NCI-H2196 (cell line): ENCODE data around the gene MACC1.
"Not testable (repeated sequence)": the region's sequence is repeated elsewhere in the genome, so short reads cannot be mapped to it uniquely, and the experiment has no call there.

Source experiments
- DNase-seq: peaks from one replicate; lab custom pipeline; 2025; ENCODE audit not compliant: unreplicated experiment; lab: John Stamatoyannopoulos, UW

Gene MACC1

GRCh38 chr7:20208651-20209307, 8.4 kb downstream of the MACC1 start:
- DNase-seq: no peak

DNA sequence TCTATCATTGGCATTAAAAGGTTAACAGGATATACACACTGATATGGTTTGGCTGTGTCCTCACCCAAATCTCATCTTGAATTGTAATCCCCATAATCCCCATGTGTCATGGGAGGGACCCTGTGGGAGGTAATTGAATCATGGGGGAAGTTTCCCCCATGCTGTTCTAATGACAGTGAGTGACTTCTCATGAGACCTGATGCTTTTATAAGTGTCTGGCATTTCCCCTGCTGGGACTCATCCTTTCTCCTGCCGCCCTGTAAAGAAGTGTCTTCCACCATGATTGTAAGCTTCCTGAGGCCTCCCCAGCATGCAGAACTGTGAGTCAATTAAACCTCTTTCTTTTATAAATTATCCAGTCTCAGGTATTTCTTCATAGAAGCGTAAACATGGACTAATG, 9.4 kb downstream of the MACC1 start:
- DNase-seq: not testable (repeated sequence)

GRCh38 chr7:20206104-20206896, 10.9 kb downstream of the MACC1 start:
- DNase-seq: no peak

GRCh38 chr7:20203316-20203715, 13.9 kb downstream of the MACC1 start:
- DNase-seq: no peak

GRCh38 chr7:20201380-20201779, 15.8 kb downstream of the MACC1 start:
- DNase-seq: no peak

DNA sequence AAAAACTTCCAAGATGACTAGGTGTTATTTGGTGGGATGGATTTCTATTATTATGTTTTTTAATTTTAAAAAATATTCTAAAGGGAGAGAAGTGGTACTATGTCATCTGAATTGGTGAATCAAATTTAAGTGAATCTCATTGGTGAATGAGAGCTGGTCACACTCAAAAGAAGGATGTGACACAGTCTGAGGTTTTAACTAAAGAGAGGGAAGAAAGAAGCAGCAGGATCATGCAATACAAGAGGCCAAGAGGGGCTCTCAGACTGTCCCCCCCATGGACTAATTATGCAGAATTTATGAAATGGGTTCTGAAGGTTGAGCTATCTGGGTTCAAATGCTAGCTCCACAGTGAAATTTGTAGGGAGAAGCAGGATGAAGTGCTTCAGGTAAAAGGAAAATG, 16.2 kb downstream of the MACC1 start:
- DNase-seq: no peak

GRCh38 chr7:20200361-20200760, 16.8 kb downstream of the MACC1 start:
- DNase-seq: no peak

- peak; percentile 83 for DNase-seq
These were observed 18.0 kb downstream of the MACC1 start for GRCh38 chr7:20199015-20199737.

DNA sequence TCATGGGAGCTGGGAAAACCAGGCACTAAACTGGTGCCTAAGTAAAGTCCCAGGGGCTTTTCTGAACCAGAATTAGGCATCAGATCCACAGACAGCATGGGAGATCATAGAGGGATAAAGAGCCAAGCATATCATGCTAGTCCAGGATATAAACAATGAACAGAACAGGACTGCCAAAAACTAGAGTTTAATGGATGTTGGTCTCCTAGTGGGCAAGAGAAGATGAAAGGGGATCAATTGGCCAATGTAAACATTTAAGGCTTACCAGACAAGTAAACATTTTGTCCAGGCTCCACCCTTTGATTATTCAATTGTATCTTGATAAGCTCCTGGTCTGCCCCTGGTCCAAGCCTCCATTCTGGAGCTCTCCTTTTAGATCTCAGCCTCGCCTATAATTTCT, 18.9 kb downstream of the MACC1 start:
- no peak for DNase-seq

DNA sequence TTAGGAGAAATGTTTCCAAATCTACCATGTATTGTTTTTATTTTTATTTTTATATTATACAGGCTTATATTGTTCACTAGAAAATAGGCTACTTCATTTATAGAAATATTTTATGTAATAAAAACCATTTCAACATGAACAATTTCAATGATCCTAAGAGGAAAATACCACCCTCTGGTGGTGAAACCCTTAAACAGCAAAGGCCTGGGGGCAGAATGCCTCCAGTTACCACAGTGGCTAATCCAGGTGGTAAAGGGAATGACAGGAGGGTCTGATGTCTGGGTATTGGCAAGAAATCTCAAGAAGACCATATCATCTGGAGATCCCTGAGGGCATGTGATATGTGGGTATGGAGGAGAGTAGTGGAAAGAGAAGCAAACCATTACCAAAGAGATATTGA, 19.3 kb downstream of the MACC1 start:
- DNase-seq: no peak

GRCh38 chr7:20197125-20197748, 19.9 kb downstream of the MACC1 start:
- no peak for DNase-seq

GRCh38 chr7:20194343-20194995, 22.7 kb downstream of the MACC1 start:
- DNase-seq: no peak

DNA sequence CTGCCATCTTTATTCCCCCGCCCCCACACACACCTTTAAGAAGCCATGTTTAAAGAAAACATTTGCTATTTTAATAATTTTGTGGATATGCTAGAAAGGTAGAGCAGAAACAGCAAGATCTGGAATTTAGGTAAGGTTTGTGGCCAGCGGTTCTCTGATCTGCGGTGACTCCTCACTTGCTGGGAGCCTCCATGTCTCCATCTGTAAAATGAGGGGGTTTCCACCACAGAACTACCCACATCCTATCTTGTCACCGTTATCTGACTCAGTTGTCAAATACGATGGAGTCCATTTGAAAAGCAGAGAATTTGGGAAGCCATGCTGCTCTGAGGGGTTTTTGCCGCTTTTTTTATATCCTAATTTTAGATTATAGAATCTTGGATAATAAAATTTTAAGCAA, 23.3 kb downstream of the MACC1 start:
- no peak for DNase-seq

DNA sequence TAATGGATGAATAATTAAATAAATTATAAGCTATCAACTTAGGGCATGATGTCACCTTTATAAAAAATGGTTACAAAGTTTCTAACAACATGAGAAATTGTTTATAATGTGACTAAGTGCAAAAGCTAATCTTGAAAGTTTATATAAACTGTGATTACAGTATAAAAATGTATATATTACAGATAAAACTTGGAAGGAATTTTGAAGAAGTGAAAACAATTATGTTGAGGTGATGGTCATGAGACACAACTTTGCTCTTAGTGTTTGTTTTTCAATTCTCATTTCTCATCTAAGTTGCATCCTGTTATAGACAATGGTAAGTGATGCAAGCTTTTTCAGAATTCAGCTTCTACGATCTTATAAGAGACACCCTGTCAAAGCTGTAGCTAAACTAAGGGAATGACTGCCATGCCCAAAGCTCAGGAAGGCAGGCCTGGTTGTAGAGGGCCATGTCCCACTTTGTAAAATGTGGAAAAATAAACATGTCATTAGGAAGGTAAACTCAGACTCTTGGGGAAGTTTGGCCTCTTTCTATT, 23.9 kb downstream of the MACC1 start:
- DNase-seq: no peak

GRCh38 chr7:20191391-20191869, 25.8 kb downstream of the MACC1 start:
- DNase-seq: no peak

DNA sequence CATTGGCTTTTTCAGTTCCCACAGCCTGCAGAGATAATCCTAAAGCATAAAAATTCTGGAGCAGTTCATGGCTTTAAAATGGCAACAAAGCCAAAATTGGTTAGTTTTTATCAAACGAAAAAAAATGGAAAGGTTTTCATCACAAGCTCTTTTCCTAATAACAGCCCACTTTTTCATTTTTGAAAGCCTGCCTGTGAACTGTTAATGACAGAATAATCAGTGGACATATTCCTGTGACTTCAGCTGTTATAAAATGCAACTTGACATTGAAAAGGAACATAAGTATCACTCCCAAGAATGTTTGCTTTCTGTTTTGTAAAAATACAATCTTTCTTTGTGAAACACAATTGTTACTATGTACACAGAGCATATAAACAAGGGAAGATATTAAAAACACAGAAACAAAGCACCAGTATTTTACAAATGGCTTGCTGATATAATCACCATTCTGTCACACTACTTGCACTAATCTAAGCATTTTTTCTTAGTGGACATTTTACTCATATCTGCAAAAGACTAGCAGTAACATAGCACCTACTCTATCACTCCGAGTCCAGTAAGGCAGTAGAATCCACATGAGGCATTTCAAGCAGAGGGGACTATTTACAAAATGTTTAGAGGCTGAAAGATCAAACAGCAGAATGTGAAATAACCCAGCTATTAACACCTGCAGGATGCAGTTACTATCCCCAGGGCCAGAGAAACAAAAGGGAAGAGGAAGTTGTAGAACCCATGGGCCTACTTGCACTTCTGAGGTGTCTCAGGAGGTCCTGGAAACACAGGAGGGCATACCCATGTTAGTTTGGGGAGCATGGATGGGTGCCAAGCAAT, 26.4 kb downstream of the MACC1 start:
- DNase-seq: no peak

DNA sequence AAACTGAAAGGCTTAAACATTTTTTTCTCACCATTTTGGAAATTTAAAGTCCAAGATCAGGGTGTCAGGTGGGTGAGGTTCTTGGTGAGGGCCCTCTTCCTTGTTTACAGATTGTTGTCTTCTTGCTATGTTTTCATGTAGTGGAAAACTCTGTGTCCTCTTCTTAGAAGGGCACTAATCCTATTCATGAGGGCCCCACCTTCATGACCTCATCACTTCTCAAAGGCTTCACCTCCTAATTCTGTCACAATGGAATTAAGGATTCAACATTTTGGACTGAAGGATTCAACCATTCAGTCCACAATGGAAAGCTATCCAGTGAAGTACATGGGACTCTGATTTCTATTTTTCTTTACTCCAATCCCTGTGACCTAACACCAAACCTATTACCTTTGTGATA, 27.3 kb downstream of the MACC1 start:
- DNase-seq: no peak

DNA sequence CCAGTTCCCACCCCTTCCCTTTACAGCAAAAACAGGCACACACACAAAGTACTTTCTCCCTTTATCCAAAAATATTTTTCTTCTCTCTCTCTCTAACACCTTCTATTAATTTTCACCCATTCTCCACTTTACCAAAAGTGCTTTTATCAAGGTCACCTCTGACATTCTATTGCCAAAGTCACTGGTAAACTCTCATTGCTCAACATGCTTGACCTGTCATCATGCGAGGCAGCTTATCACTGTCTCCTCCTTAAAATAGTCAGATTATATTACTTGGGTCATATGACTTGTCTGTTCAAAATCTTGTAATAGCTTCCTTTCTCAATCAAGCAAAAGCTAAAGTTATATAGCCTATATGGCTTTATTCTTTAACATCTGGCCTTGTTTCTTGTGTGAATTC, 28.6 kb downstream of the MACC1 start:
- no peak for DNase-seq

- not testable (repeated sequence) for DNase-seq
These were observed 29.3 kb downstream of the MACC1 start for GRCh38 chr7:20187850-20188249.

DNA sequence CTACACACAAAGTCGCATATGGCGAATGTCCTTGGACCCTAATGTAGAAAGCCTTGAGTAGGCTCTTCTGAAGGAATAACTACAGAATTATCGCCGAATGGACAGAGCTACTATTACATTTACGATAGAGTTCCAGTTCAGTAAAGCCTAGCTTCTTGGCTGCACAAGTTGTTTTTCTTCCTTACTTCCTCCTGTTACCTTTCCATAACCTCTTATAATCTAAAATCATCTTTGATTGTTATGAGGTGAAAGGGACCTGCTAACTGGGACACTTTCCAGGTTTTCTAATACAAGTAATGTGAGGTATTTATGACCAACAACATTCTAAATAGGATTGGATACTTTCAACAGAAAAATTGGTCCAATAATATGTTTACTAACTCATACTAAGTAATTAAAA, 31.2 kb downstream of the MACC1 start:
- DNase-seq: no peak
